Testis (tissue), 2 donors: ENCODE results near the gene P2RX7.

Source experiments
- CTCF ChIP-seq, 3 experiments: fragments of 450-650 bp in 2 of 3; fragments of 200-600 bp in 1 of 3; sonication (generic) in 1 of 3; IDR thresholded peaks; one replicate each; pipeline ENCODE4 v1.5.1; 2016 to 2019; ENCODE audit warnings: antibody characterized with exemption in 3 of 3, mild to moderate bottlenecking in 2 of 3, moderate library complexity in 1 of 3
- POLR2A ChIP-seq: fragments of 450-650 bp; IDR thresholded peaks from one replicate; pipeline ENCODE4 v1.6.1; 2017; ENCODE audit warnings: antibody characterized with exemption, mild to moderate bottlenecking, moderate library complexity

GRCh38 chr12:121093487-121093891, 39.2 kb upstream of the P2RX7 start:
- no peak for TF ChIP-seq CTCF (IDR thresholded peaks at IDR 0.05)
- no peak for TF ChIP-seq POLR2A
